GM23248 (cell line): ENCODE measurements around the gene PLA2R1.

Experiments used
- EZH2 ChIP-seq: fragments of 200-600 bp; sonication (generic); IDR thresholded peaks from 2 replicates; pipeline ENCODE4 v1.6.1; 2018; ENCODE audit warnings: antibody characterized with exemption, mild to moderate bottlenecking; ENCODE audit not compliant: insufficient read depth, poor library complexity, severe bottlenecking
- EZH2phosphoT487 ChIP-seq: fragments of 200-600 bp; sonication (generic); IDR thresholded peaks from 2 replicates; pipeline ENCODE4 v1.6.1; 2018; ENCODE audit warnings: antibody characterized with exemption, moderate library complexity, mild to moderate bottlenecking, low read depth; ENCODE audit not compliant: insufficient read depth

DNA sequence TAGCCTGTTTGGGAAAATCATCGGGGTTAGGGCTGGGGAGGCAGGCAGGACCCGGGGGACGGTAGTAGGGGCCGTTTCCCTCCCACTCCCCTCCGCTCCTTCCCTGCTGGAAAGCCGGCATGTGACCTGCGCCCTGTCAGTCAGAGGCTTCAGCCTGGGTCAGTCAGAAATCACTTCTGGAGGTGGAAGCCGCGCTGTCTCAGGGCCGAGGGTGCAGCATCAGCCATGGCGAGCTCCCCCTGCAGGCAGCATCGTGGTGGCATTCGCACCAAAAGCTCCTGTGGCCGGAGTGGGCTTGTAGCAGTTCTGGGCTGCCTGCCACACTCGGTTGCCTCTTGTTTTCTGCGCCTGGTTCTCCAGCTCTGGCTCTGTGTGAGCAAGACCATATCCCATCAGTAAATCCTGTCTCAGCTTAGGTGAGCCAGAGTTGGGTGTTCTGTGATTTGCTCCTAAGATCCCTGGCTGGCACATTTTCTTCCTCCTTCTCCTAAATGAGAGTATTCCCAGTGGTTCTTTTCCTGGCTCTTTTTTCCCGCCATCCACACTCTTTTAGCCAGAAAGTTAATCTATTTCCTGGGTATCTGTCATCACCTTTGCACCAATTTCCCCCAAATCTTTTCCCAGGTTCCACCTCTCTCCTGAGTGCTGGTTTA is 140.5 kb downstream of the PLA2R1 start:
- no peak for TF ChIP-seq EZH2
- TF ChIP-seq EZH2phosphoT487 = no peak
